ENCODE data around the gene HMG20B. TPM values are rescaled to one million over a fixed set of nuclear protein-coding genes. Genes with fewer than 3 reads are reported as not detected.

Gene HMG20B
- total RNA-seq, 1 donor from 2014 or later: 135 TPM

DNA sequence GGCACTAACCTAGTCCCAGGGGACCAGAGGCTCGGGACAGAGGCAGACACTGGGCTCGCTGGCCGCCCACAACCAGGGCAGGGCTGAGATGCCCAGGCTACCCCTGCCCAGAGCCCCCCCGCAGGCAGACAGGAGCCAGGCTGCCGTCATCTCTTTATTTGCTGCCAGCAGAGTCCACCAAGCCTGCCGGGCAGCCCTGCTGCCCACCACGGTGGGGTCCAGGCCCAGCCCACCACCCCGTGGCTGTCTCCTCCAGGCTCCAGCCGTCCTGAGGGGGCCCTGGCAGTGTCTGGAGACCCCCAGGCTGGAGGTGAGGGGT lies 28.7 kb upstream of the HMG20B start:
- TF ChIP-seq, protein P1, sequence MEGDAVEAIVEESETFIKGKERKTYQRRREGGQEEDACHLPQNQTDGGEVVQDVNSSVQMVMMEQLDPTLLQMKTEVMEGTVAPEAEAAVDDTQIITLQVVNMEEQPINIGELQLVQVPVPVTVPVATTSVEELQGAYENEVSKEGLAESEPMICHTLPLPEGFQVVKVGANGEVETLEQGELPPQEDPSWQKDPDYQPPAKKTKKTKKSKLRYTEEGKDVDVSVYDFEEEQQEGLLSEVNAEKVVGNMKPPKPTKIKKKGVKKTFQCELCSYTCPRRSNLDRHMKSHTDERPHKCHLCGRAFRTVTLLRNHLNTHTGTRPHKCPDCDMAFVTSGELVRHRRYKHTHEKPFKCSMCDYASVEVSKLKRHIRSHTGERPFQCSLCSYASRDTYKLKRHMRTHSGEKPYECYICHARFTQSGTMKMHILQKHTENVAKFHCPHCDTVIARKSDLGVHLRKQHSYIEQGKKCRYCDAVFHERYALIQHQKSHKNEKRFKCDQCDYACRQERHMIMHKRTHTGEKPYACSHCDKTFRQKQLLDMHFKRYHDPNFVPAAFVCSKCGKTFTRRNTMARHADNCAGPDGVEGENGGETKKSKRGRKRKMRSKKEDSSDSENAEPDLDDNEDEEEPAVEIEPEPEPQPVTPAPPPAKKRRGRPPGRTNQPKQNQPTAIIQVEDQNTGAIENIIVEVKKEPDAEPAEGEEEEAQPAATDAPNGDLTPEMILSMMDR (conservative IDR thresholded peaks at IDR 0.05; ENCODE audit: low read depth, low read length): no peak
- no peak overlapping the region for H3K4me3 ChIP-seq (ENCODE audit: low read depth, low read length)
- DNase-seq (ENCODE audit: low read depth): no peak

DNA sequence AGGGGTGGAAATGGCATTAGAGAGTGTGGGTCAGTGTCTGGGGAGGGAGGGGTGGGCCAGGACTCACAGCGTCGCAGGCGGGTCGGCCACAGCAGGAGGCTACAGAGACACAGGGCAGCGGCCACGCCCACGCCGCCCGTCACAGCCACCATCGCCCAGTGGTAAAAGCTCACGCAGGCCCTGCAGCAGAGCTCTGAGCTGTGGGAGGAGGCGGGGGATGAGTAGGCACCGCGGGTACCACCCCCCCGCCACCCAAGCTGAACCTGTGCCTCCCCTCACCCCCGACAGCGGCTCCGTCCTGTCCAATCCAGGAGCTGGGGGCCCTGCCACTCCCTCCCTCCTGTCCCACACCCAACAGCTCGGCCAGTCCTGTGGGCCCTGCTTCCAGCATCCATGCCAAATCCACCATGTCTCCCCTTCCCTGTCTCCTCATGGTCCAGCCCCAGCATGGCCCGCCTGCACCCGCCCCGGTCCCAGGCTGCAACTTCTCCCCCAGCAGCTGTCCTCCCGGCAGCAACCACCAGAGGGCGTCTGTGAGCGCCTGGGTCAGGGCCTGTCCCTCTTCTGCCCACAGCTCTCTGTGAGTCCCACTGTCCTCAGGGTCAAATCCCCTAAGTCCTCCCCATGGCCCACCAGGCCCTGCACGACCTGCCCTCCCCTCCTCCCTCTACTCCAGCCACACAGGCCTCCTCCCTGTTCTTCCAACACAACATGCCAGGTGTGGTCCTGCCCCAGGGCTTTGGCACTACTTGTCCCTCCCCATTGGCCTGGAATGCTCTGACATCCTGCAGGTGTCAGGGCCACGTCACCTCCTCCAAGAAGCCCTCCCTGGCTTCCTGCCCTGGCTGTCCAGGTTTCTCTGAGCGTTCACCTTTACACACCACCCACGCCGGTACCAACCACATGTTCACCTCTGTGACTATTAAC lies 27.7 kb upstream of the HMG20B start:
- H3K4me3 ChIP-seq (ENCODE audit: low read depth, low read length): no peak overlapping the region
- TF ChIP-seq, protein P1 (conservative IDR thresholded peaks at IDR 0.05; ENCODE audit: low read depth, low read length): peak; percentile 84
- DNase-seq (ENCODE audit: low read depth): no peak

DNA sequence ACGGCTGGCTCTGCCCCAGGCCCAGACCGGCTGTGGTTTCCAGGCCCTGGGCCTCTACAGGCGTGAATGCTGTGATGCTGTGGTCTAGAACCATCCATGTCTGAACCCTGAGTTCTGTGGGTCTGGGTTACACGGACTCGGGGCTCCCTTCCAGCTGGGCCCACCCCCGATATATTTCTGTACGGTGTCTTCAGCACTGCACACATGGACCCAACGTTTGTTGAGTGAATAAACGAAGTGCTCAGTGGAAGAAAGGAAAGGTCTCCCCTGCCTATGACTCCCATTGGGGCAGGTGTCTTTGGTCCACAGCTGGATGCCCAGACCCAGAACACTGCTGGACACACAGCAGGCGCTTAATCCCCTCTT lies 27.1 kb upstream of the HMG20B start:
- H3K4me3 ChIP-seq (ENCODE audit: low read depth, low read length): no peak overlapping the region
- DNase-seq (ENCODE audit: low read depth): no peak
- TF ChIP-seq, protein P1 (conservative IDR thresholded peaks at IDR 0.05; ENCODE audit: low read depth, low read length): no peak

DNA sequence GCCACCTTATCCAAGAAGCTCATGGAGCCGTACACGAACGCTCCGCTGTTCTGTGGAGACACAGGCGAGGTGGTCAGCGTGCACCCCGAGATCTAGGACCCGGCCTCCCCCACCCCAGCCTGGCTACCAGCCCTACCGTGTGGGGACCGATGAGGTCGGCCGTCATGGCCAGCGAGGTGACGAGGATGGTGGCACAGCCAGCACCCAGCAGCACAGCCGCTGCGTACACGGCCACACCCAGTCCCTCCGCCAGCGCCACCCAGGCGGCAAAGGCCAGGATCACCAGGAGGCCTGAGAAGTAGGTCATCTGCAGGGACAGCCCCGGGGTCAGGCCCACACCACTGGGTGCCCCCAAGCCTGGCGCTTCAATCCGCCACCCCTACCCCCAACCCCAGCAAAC lies 26.6 kb upstream of the HMG20B start:
- no peak for DNase-seq (ENCODE audit: low read depth)
- no peak overlapping the region for H3K4me3 ChIP-seq (ENCODE audit: low read depth, low read length)
- TF ChIP-seq, protein P1 (conservative IDR thresholded peaks at IDR 0.05; ENCODE audit: low read depth, low read length): no peak

DNA sequence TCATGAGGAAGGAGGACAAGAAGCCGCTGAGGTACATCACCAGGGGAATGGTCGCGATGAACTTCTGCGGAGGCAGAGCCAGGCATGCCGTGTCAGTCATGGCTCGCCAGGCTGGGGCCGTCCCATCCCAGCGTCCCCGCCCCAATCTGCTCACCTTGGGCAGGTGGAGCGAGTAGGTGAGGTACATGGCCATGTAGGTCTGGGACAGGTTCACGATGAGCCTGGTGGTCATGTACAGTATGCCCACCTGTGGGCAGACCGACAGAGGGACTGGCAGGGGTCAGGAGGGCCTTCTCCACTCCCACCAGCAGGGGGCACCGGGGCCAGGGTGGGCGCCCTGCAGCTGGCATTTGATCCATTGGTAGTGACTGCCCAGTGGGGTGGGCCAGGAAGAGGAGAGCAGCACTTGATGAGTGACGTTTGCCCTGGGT lies 25.4 kb upstream of the HMG20B start:
- TF ChIP-seq, protein P1 (conservative IDR thresholded peaks at IDR 0.05; ENCODE audit: low read depth, low read length): peak; percentile 64
- no peak overlapping the region for H3K4me3 ChIP-seq (ENCODE audit: low read depth, low read length)
- no peak for DNase-seq (ENCODE audit: low read depth)

DNA sequence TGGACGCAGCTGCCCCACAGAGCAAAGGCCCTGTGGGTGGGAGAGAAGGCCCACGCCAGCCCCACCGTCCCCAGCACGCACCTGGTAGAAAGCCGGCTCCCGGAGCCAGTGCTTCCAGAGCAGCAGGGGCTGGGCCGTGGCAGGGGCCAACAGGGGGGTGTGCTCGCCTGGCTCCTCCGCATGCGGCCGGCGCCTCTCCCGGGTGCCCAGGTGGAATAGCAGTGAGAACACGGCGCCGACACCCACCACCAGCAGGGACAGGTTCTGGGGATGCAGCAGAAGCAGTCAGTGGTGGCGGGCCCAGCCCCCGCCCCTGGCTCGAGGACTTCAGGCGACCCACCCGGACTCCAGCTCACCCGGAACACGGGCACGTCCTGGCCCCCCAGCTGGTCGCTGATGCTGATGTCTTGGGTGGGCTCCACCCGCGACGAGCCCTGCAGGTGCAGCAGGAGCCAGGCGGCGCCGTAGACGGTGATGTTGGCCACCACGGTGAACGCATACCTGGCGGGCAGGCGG lies 24.9 kb upstream of the HMG20B start:
- DNase-seq (ENCODE audit: low read depth): no peak
- TF ChIP-seq, protein P1 (conservative IDR thresholded peaks at IDR 0.05; ENCODE audit: low read depth, low read length): no peak
- no peak overlapping the region for H3K4me3 ChIP-seq (ENCODE audit: low read depth, low read length)

DNA sequence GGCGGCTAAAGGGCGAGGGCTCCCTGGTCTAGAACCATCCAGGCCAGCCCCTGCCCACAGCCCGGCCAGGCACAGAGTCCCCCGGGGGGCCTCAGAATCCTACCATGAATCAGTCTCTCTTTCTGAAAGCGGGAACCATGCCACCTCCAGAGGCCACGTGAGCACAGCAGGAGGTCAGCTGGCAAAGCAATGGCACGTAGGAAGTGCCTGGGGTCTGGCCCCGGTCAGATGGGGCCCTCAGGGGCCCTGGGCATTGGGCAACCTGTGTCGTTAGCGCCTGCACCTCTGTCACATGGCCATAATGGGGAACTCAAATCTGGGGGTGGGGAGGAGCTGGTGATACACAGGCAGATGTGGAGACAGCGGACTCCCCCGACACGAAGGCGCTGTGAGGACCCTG lies 24.1 kb upstream of the HMG20B start:
- no peak overlapping the region for H3K4me3 ChIP-seq (ENCODE audit: low read depth, low read length)

More for the DNA sequence above, 24.1 kb upstream of the HMG20B start:
- TF ChIP-seq, protein P1 (conservative IDR thresholded peaks at IDR 0.05; ENCODE audit: low read depth, low read length): no peak
- no peak for DNase-seq (ENCODE audit: low read depth)
